Measurements from ENCODE around the gene ALDH1L1. TPM values are rescaled to one million over a fixed set of nuclear protein-coding genes. Genes with fewer than 3 reads are reported as not detected.

The ALDH1L1 gene
- total and polyA plus RNA-seq, 2 of the 8 experiments (the other 6 are each of a cell fraction or from before 2014, with no cell fraction given), result 0.98 to 1.6 TPM

DNA sequence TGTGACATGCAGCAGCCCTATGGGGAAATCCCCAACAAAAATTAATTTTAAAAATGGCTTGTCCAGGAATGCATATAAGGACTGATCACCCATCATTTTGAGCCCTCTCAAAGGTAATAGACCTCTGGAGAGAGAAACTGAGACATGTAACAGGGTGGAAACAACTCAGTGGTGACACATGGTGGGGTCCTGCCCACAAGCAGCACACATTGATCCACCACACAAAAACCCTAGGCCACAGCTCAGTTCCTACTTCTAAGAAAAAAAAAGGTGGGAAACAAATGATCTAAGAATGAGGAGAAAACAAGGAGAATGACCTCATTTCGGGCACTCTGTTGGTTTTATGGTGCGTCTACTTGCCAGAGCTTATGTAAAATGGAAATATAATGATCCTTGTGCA lies 94.5 kb downstream of the ALDH1L1 start:
- Histone ChIP-seq H3K27me3 (replicated peaks in 1 of 4; ENCODE audit: control insufficient read depth in 3 of 4, extremely low read depth in 1 of 4, insufficient read depth in 3 of 4, low read length in 3 of 4) (no peaks in the 10 kb centered on the region; a peak in 1 of 7 replicates), H3K23ac (ENCODE audit: insufficient read length) (no peak overlapping the region), H3K79me1 (ENCODE audit: low read depth, low read length) (no peaks in the 10 kb centered on the region), H3K18ac (ENCODE audit: extremely low read depth, low read length) (no peak overlapping the region), H2BK20ac (ENCODE audit: low read length) (no peak overlapping the region), H3K14ac (ENCODE audit: insufficient read length) (no peak overlapping the region), H3K4ac (replicated peaks; ENCODE audit: insufficient read length, low read depth, low read length) (no peak overlapping the region), H3K36me3 (ENCODE audit: control insufficient read depth in 2 of 4, insufficient read depth in 4 of 4, low read length in 3 of 4) (no peaks in the 10 kb centered on the region; a peak in 2 of 8 replicates), H3K56ac (replicated peaks; ENCODE audit: insufficient read length, low read depth, low read length) (no peak overlapping the region), H2AK5ac (ENCODE audit: low read depth, low read length) (no peak overlapping the region), H4K91ac (replicated peaks; ENCODE audit: insufficient read length, low read length) (no peak overlapping the region), H2AFZ (ENCODE audit: low read length) (no peak overlapping the region), H4K5ac (ENCODE audit: insufficient read length, low read depth, low read length) (no peak overlapping the region), H2BK120ac (replicated peaks; ENCODE audit: low read depth, low read length) (no peak overlapping the region), H2BK5ac (ENCODE audit: low read depth, low read length) (no peak overlapping the region), H3K9ac (replicated peaks in 1 of 4; ENCODE audit: extremely low read depth in 1 of 4, low read depth in 3 of 4, low read length in 3 of 4) (no peak overlapping the region), H3K27ac (ENCODE audit: low read depth, low read length) (no peak overlapping the region), H3K79me2 (ENCODE audit: control insufficient read depth in 1 of 2, insufficient read depth in 2 of 2, low read length in 2 of 2) (no peaks in the 10 kb centered on the region), H4K8ac (ENCODE audit: extremely low read depth, insufficient read depth, low read length) (no peak overlapping the region), H3K23me2 (ENCODE audit: low read depth, low read length) (peaks cover 4% of the 10 kb centered on the region; the same call in 1 of the 2 replicates), H4K20me1 (replicated peaks in 1 of 2; ENCODE audit: control insufficient read depth in 1 of 2, insufficient read depth in 2 of 2, low read length in 2 of 2) (no peaks in the 10 kb centered on the region), H3K9me3 (ENCODE audit: insufficient read depth in 2 of 2, low read depth in 1 of 2, low read length in 1 of 2) (peaks cover 24 to 33% of the 10 kb centered on the region in 2 experiments), H3K4me3 (ENCODE audit: extremely low read depth in 1 of 4, insufficient read depth in 2 of 4, low read depth in 3 of 4, low read length in 4 of 4) (no peak overlapping the region), H3K4me2 (ENCODE audit: insufficient read depth in 1 of 2, low read depth in 2 of 2, low read length in 2 of 2) (no peak overlapping the region), H3K4me1 (replicated peaks in 1 of 4; ENCODE audit: control insufficient read depth in 3 of 4, insufficient read depth in 4 of 4, low read length in 3 of 4) (no peaks in the 10 kb centered on the region), H2BK12ac (ENCODE audit: low read depth, low read length) (no peak overlapping the region), H2BK15ac (ENCODE audit: low read length) (no peak overlapping the region)
- POLR2A ChIA-PET (ENCODE audit: partially characterized antibody), result no interaction called here
- DNase-seq (ENCODE audit: low read depth in 1 of 2, low spot score in 2 of 2) (no peak), FAIRE-seq (no peak)
- 72% methylated on average over 2 of the region's 2 CpGs; no CpG with 5 or more reads in 1 of the 2 experiments for WGBS, 2 experiments (ENCODE audit: extremely low coverage in 1 of 2, insufficient coverage in 1 of 2, insufficient read length in 1 of 2, insufficient replicate concordance in 2 of 2, low coverage in 1 of 2, low lambda C conversion rate in 2 of 2, missing lambda C conversion rate in 1 of 2)
- CTCF ChIA-PET (ENCODE audit: partially characterized antibody), result interaction anchor here (1.5 kb wide), 1 partner anchor 46 kb away, joined by 4 read pairs; no protein-coding TSS in a partner anchor
- TF ChIP-seq CTCF (IDR thresholded peaks at IDR 0.05; ENCODE audit: control extremely low read depth in 1 of 3, insufficient read depth in 1 of 3, low read depth in 1 of 3, low read length in 3 of 3) (no peak), SIX5 (IDR thresholded peaks at IDR 0.05; ENCODE audit: low read depth, low read length) (no peak), GTF2F1 (IDR thresholded peaks at IDR 0.05; ENCODE audit: borderline replicate concordance, low read depth, low read length) (no peak), KDM1A (IDR thresholded peaks at IDR 0.05; ENCODE audit: borderline replicate concordance, low read length) (no peak), BCL11A (IDR thresholded peaks at IDR 0.05; ENCODE audit: low read depth in 2 of 2, low read length in 2 of 2) (no peak), BRCA1 (IDR thresholded peaks at IDR 0.05; ENCODE audit: low read depth, low read length) (no peak), RAD21 (IDR thresholded peaks at IDR 0.05 in 1 of 2, conservative IDR thresholded peaks at IDR 0.05 in 1 of 2; ENCODE audit: low read depth in 2 of 2, low read length in 2 of 2) (no peak), HDAC6 (IDR thresholded peaks at IDR 0.05; ENCODE audit: low read depth, low read length) (no peak), JUN (IDR thresholded peaks at IDR 0.05; ENCODE audit: low read depth, low read length) (no peak), YY1 (IDR thresholded peaks at IDR 0.05; ENCODE audit: low read depth, low read length) (no peak)
- TF ChIP-seq, protein P1, sequence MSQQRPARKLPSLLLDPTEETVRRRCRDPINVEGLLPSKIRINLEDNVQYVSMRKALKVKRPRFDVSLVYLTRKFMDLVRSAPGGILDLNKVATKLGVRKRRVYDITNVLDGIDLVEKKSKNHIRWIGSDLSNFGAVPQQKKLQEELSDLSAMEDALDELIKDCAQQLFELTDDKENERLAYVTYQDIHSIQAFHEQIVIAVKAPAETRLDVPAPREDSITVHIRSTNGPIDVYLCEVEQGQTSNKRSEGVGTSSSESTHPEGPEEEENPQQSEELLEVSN (IDR thresholded peaks at IDR 0.05), result no peak
